Fibroblast of peridontal ligament (primary cell): ENCODE results near the gene RETNLB.

Experiments used
- DNase-seq: peaks from one replicate; pipeline ENCODE4 v3.0.0-alpha.2; 2010; ENCODE audit errors: extremely low read depth

RETNLB gene, protein sequence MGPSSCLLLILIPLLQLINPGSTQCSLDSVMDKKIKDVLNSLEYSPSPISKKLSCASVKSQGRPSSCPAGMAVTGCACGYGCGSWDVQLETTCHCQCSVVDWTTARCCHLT

GRCh38 chr3:108757404-108757982 lies at the start of gene RETNLB:
Gene RETNLB (minus strand): TSS chr3:108757410. CDS start chr3:108757185, 225 bp downstream.
- no peak for DNase-seq

DNA sequence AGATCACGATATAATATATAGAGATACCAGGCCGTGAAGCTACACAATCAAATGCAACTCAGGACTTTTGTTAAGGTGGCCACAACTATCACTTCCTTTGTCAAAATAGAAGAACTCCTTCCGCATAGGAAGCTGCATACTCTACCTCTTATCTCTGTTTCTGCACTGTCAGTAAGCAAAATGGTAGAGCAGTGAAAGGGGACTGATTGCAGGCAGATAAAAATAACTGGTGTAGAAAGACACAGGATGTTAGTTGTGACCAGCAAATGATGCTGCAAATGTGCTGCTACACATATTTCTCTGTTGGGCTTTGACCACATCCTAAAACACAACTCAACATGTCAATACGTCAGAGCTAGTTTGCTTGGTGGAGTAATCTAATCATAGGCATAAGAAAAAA lies 49.1 kb upstream of the RETNLB start:
- no peak for DNase-seq

DNA sequence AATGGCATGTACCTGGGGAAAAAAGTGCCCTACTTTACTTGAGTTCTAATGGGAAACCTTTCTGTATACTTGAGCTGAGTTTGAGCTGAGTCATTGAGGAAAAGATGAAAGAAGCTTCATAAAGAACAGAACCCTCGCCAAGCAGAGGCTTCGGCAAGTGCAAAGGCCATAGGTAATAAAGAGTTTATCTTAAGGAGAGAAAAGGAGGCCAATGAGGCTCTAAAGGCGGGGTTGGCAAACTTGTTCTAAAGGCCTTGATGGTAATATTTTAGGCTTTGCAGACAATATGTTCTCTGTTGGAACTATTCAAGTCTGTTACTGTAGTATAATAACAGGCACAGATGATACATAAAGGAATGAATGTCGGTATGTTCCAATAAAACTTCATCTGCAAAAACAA lies 47.8 kb upstream of the RETNLB start:
- no peak for DNase-seq

DNA sequence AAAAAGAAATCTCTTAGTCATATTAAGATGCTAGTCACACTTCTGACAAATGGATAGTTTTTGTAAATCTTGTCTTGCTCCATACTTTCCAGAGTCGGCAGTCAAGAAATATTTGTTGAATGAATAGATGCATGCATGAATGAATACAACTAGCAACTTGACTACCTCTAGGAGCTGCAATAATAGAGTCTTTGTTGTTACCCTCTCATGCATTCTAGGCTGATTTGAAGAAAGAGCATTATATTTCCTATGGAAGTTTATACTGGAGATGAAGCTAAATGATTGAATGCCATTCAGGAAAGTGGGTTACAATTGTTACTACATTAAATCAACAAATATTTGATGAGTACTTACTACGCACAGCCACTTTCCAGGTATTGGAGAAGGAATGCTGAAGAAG lies 47.2 kb upstream of the RETNLB start:
- no peak for DNase-seq

DNA sequence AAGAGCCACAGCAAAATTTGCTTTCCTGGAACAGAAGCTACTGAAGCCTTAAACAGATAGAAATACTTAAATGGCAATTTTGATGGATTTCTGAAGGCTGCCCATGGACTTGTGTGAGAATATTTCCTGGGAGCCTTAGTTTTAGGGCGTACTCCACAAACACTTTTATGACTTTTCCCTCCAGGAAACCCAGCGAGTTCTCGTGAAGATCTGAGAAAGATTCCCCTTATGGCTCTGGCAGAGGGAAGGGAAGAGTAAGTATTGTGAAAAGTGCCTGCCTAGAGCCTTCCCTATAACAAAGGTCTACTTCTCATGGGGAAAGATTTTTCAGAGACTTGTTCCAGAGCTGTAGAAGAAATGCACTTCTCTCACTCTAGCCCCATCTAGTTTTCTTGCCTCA lies 34.3 kb upstream of the RETNLB start:
- no peak for DNase-seq

DNA sequence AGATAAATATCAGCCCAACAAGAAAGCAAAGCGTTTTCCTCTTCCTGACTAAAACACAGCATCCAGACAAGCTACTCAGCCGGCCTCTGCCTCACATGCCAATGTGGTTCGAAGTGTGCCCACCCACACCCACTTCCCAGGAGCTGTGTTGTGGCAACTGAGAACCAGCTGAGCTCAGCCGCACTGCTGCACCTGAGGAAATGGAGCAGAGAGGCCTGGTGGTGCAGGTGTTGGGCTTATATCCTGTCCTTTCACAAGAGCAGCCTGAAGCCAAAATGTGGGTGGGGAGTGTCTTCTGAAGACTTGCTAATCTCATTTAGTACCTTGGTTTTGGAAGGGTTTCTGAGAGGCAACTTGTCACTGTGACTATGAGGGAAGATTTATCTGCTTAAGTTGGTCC lies 23.0 kb upstream of the RETNLB start:
- no peak for DNase-seq

GRCh38 chr3:108779496-108779895 lies 22.3 kb upstream of the RETNLB start:
- DNase-seq, result no peak

DNA sequence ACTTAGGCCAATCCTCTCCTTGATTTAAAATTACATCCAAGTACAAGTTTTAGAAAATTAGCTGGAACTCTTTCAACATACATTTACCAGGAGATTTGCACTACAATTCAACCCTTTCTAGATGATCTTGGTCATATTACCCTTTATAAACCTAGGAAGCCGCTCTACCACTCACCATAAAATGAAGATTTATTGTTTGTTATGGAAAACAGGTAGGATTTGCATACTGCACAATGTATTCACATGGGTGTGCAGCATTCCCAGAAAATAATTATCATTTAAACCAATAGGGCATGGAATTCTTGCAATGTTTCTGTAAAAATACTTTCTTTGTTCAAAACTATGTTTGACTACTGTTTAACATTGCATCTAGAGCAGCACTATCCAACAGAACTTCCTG lies 18.4 kb upstream of the RETNLB start:
- no peak for DNase-seq

DNA sequence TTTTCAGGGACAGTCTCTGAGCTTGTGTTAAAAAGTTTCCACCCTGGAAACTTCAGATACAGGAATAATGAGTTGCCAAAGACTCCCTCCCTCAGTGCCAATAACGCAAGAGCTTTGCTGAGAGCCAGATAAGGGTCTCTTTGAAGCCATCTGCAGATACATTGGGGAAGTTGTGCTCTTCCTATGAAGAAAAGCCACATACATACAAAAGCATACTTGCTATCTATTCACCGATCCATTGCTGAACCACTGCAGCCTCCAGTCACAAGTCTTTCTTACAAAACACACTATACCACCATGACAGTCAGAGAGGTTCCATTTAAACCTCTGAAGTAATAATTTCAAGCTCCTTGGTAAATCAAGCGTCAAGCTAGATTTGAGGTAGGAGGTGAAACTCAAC lies 10.0 kb upstream of the RETNLB start:
- DNase-seq, result no peak

DNA sequence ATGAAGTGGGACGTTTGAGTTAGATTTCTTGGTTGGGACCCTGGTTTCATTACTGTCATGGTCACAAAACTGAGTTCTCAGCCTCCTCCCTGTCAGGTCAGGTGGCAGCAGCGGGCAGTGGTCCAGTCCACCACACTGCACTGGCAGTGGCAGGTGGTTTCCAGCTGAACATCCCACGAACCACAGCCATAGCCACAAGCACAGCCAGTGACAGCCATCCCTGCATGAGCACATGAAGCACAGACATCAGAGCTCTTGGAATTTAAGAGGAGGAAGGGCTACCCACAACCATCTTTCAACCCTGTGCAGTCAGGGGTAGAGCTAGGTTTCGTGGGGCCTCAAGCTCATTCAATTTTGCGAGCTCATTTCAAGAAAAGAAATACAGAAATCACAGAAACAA lies 1.5 kb downstream of the RETNLB start:
- DNase-seq, result no peak

GRCh38 chr3:108744762-108745161 lies 12.4 kb downstream of the RETNLB start:
- no peak for DNase-seq

GRCh38 chr3:108742929-108743328 lies 14.3 kb downstream of the RETNLB start:
- no peak for DNase-seq

GRCh38 chr3:108736821-108737220 lies 20.4 kb downstream of the RETNLB start:
- DNase-seq, result no peak

GRCh38 chr3:108728934-108729333 lies 28.3 kb downstream of the RETNLB start:
- no peak for DNase-seq

GRCh38 chr3:108728105-108728504 lies 29.1 kb downstream of the RETNLB start:
- DNase-seq, result no peak

DNA sequence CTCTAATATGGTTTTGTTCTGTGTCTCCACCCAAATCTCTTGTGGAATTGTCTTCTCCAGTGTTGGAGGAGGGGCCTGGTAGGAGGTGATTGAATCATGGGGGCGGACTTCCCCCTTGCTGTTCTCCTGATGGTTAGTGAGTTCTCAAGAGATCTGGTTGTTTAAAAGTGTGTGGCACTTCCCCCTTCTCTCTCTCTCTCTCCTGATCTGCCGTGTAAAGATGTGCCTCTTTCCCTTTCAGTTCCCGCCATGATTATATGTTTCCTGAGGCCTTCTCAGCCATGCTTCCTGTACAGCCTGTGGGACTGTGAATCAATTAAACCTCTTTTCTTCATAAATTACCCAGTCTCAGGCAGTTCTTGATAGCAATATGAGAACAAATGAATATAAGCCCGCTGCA lies 33.1 kb downstream of the RETNLB start:
- no peak for DNase-seq

GRCh38 chr3:108722724-108723123 lies 34.5 kb downstream of the RETNLB start:
- DNase-seq, result no peak

DNA sequence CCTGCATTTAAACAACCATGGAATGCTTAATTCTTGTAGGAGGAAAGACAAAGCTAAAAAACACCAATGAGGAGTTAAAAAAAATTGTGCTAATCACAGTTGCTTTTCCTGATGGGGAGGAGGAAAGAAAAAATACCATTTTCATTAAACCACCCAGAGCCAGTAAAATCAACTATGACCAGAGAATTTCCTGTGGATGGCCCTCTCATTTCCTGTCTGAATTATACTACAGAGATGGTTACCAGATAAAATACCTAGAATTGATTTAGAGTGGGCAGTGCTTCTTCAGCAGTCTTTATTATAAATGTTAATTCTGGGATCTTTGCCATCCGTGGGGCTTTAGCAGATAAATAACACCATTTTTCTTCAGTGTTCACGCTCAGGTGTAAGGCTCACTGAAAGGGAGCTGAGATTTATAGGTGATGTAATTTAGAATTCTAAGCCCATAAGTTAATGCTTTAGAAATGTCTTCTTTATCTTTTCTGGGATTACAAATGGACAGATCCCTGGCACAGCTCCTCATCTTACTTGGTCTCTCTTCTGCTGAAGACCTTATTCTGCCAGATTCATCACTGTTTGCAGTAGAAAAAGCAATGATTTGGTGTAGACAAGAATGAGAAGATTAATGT lies 37.9 kb downstream of the RETNLB start:
- DNase-seq, result no peak

DNA sequence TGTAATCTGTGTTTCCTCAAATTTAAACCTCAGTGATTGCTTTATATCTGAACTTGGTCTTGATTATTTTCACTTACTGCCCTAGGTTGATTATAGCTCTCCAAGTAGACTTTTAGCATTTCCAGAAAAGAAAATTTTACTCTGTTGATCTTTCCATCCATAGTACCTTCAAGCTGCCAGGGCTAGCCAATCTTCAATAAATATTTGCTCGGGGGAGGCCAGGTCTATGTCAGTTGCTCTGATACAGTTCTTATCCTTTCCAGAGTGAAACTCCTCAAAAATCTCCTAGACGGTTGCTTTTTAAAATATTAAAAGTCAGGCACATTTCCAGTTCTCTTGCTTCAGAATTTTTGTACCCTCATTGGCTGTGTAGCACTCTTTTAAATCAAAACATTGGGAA lies 38.8 kb downstream of the RETNLB start:
- DNase-seq, result no peak

DNA sequence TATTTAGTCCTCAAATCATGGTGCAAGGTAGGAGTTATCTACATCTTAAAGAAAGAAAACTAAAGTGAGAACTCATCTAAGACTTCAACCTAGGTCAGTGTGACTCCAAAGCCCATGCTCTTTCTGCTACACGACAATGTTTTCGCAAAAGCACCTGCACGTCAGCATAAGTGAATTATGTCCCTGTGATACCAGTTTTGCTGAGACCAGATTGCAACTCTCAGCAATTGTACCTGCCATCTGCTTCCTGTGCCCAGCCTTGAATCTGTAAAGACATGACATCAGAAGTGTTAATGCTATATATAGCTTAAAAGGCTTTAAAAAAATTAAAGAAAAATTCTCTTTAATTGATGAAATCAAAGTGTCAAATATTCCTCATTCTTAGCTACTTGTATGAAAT lies 43.4 kb downstream of the RETNLB start:
- no peak for DNase-seq

- no peak for DNase-seq
These were observed 44.1 kb downstream of the RETNLB start for GRCh38 chr3:108713009-108713516.
